Cardiac atrium fibroblast (primary cell): ENCODE data around the gene PODXL. TPM values are rescaled to one million over a fixed set of nuclear protein-coding genes. Genes with fewer than 3 reads are reported as not detected.

Source experiments
- total RNA-seq: library from RNA; depleted of rRNA; stranded (reverse); fragments of >200 nt; gene quantifications from 2 replicates; pipeline ENCODE4 v1.2.3, GENCODE V29; 2015

The PODXL gene
- 2.9 and 10.9 TPM in 2 replicates for total RNA-seq

GRCh38 chr7:131556053-131556908, at the start of gene PODXL:
Gene PODXL (minus strand): TSS chr7:131556628. CDS start chr7:131556359, 269 bp downstream.

Other genes with a start within 250 kb of the PODXL start
- gene MKLN1, start 228.8 kb downstream of the PODXL start, total RNA-seq: 18.4 and 24.6 TPM in 2 replicates